Brain microvascular endothelial cell (primary cell): ENCODE results near the gene OPRM1.

ENCODE experiments used
- DNase-seq: peaks from one replicate; pipeline ENCODE4 v3.0.0-alpha.2; 2020
- H3K27ac ChIP-seq: fragments of 250-450 bp; sonication (Bioruptor Pico); 2 replicates; pipeline ENCODE4 v1.5.1; 2020; ENCODE audit warnings: mild to moderate bottlenecking, moderate library complexity
- H3K27me3 ChIP-seq: fragments of 250-450 bp; sonication (Bioruptor Pico); replicated peaks from 2 replicates; pipeline ENCODE4 v1.5.1; 2020; ENCODE audit warnings: mild to moderate bottlenecking
- H3K36me3 ChIP-seq: fragments of 250-450 bp; sonication (Bioruptor Pico); replicated peaks from 2 replicates; pipeline ENCODE4 v1.5.1; 2020; ENCODE audit warnings: mild to moderate bottlenecking
- H3K4me3 ChIP-seq: 2 replicates; pipeline ENCODE4 v1.5.1; 2011; ENCODE audit warnings: low read depth, mild to moderate bottlenecking, control low read depth, low read length, moderate library complexity
- in situ Hi-C: cut with HindIII; loops from 2 replicates; pipeline ENCODE4 v1.10.0; 2017; ENCODE audit warnings: low sequenced_read_pairs, low pct_ligation_motif_present
- TF ChIP-seq, protein P1 (sequence below): IDR thresholded peaks from 2 replicates; pipeline ENCODE4 v1.5.1; 2011; ENCODE audit warnings: low read depth, mild to moderate bottlenecking, moderate library complexity, low read length, control low read depth, inconsistent platforms; ENCODE audit errors: missing control alignments

OPRM1 gene

DNA sequence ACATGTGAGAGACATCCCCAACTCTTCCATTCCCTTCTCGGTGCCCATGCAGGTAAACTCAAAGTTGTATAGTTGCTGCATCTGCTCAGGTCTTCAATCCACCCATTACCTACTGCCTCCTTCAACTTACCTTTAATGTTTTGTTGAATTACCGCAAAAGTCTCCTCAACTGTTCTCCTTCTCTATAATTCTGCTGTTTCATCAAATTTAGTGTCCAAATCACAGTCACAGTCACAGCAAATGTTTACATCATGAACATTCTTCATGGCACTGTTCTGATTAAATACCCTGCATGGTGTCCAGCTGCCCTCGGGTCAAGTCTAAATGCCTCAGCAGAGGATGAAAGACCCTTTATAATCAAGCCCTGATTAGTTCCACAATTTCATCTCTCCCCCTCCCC, 187.4 kb downstream of the OPRM1 start:
- Histone ChIP-seq H3K4me3 (no peak overlapping the region), H3K36me3 (no peaks in the 10 kb centered on the region), H3K27me3 (no peaks in the 10 kb centered on the region), H3K27ac (no peak overlapping the region)
- in situ Hi-C loops = no loop called here
- no peak for DNase-seq
- TF ChIP-seq, protein P1, sequence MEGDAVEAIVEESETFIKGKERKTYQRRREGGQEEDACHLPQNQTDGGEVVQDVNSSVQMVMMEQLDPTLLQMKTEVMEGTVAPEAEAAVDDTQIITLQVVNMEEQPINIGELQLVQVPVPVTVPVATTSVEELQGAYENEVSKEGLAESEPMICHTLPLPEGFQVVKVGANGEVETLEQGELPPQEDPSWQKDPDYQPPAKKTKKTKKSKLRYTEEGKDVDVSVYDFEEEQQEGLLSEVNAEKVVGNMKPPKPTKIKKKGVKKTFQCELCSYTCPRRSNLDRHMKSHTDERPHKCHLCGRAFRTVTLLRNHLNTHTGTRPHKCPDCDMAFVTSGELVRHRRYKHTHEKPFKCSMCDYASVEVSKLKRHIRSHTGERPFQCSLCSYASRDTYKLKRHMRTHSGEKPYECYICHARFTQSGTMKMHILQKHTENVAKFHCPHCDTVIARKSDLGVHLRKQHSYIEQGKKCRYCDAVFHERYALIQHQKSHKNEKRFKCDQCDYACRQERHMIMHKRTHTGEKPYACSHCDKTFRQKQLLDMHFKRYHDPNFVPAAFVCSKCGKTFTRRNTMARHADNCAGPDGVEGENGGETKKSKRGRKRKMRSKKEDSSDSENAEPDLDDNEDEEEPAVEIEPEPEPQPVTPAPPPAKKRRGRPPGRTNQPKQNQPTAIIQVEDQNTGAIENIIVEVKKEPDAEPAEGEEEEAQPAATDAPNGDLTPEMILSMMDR = no peak

DNA sequence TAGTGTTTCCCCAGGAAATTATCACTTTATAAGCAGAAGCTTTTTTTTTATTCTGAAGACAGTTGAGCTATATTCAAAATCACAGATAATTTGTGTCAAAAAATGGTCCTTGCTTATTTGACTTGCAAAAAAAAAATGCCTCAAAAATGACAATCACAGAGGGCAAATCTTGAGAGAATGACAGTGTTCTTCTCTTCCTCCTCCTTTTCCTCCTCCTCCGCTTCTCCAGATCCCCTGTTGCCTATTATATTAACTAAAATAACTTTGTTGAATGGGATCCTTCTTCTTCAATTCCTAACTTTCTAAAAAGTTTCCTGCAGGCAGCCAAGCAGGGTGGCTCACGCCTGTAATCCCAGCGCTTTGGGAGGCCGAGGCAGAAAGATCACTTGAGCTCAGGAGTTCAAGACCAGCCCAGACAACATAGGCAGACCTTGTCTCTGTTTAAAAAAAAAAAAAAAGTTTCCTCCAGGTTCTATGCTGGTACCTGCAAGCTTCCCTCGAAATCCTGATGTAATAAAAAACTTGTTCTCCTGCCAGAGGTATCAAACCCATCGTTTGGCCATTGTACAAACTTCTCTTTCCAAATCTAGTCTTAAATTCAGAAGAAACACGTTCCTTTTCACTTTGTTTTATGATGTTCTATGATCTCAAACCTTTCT, 189.0 kb downstream of the OPRM1 start:
- DNase-seq = no peak
- Histone ChIP-seq H3K27ac (no peak overlapping the region), H3K4me3 (no peak overlapping the region), H3K27me3 (no peaks in the 10 kb centered on the region), H3K36me3 (no peaks in the 10 kb centered on the region)
- in situ Hi-C loops = no loop called here
- TF ChIP-seq, protein P1 = no peak

DNA sequence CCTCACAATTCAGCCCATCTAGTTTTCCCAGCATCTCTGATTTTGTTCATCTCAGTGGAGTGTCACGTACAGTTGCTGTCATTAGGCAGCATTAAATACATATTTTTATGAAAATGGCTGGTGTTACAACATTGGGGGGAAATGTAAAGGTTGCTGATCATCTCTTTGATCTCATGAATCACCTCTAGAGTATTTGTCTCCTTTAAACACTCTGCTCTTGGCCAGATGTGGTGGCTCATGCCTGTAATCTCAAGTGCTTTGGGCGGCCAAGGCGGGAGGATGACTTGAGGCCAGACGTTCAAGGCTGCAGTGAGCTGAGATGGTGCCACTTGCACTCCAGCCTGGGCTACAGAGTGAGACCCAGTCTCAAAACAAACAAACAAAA, 189.5 kb downstream of the OPRM1 start:
- H3K36me3 ChIP-seq = no peaks in the 10 kb centered on the region
- in situ Hi-C loops = no loop called here
- TF ChIP-seq, protein P1 = no peak
- H3K4me3 ChIP-seq = no peak overlapping the region
- H3K27ac ChIP-seq = no peak overlapping the region
- no peaks in the 10 kb centered on the region for H3K27me3 ChIP-seq
- no peak for DNase-seq

GRCh38 chr6:154229786-154230185, 190.7 kb downstream of the OPRM1 start:
- TF ChIP-seq, protein P1 = no peak
- Histone ChIP-seq H3K4me3 (no peak overlapping the region), H3K27ac (no peak overlapping the region), H3K36me3 (no peaks in the 10 kb centered on the region), H3K27me3 (no peaks in the 10 kb centered on the region)
- DNase-seq = no peak
- in situ Hi-C loops = no loop called here

DNA sequence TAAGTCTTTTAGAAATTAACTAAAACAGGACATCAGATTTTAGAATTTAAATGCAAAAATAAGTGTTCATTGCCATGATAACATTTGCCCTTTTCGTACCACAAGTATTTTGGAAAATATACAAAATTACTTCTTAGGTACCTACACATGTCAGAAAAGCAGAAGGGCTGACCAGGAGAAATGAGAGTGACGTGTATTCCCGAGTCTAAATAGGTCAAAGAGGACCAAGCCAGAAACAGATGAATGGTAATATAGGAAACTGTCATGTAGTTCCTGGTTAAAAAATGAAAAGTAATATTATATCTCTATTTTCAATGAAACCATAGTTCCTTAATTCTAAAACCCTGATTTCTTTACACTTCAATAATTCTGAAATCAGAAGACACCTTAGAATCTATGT, 191.4 kb downstream of the OPRM1 start:
- TF ChIP-seq, protein P1 = no peak
- DNase-seq = no peak
- in situ Hi-C loops = no loop called here
- Histone ChIP-seq H3K4me3 (no peak overlapping the region), H3K27ac (no peak overlapping the region), H3K27me3 (no peaks in the 10 kb centered on the region), H3K36me3 (no peaks in the 10 kb centered on the region)
